Parathyroid adenoma (tissue), 2 donors: ENCODE results near the gene THRSP.
"Not testable (repeated sequence)": the region's sequence is repeated elsewhere in the genome, so short reads cannot be mapped to it uniquely, and the experiment has no call there.

Experiments used
- H2AFZ ChIP-seq: fragments of 300-600 bp; sonication (generic); one replicate; pipeline ENCODE4 v1.7.0; 2017; ENCODE audit warnings: antibody characterized with exemption, mild to moderate bottlenecking
- H3K27ac ChIP-seq: fragments of 300-600 bp; sonication (generic); one replicate; pipeline ENCODE4 v1.7.0; 2017
- H3K27me3 ChIP-seq: fragments of 300-600 bp; sonication (generic); one replicate; pipeline ENCODE4 v1.7.0; 2017; ENCODE audit warnings: low read length; ENCODE audit not compliant: control insufficient read depth, insufficient read depth
- H3K36me3 ChIP-seq: fragments of 300-600 bp; sonication (generic); one replicate; pipeline ENCODE4 v1.7.0; 2017; ENCODE audit warnings: low read length; ENCODE audit not compliant: control insufficient read depth, insufficient read depth
- H3K4me1 ChIP-seq: fragments of 300-600 bp; sonication (generic); one replicate; pipeline ENCODE4 v1.7.0; 2017; ENCODE audit warnings: control low read depth
- H3K4me2 ChIP-seq: fragments of 300-600 bp; sonication (generic); one replicate; pipeline ENCODE4 v1.7.0; 2017; ENCODE audit warnings: low read length
- H3K4me3 ChIP-seq: fragments of 300-600 bp; sonication (generic); one replicate; pipeline ENCODE4 v1.7.0; 2017; ENCODE audit warnings: low read depth, low read length
- H3K79me2 ChIP-seq: fragments of 300-600 bp; sonication (generic); one replicate; pipeline ENCODE4 v1.7.0; 2017; ENCODE audit warnings: control low read depth
- H3K9ac ChIP-seq: fragments of 300-600 bp; sonication (generic); one replicate; pipeline ENCODE4 v1.7.0; 2017; ENCODE audit warnings: mild to moderate bottlenecking
- H3K9me3 ChIP-seq: fragments of 300-600 bp; sonication (generic); one replicate; pipeline ENCODE4 v1.7.0; 2017; ENCODE audit warnings: low read length; ENCODE audit not compliant: control insufficient read depth
- TF ChIP-seq, protein P1 (sequence below): fragments of 300-600 bp; sonication (generic); IDR thresholded peaks from one replicate; pipeline ENCODE4 v1.7.0; 2017; ENCODE audit warnings: antibody characterized with exemption, mild to moderate bottlenecking
- donor health status: primary hyperparathyroidism.

Gene THRSP, protein sequence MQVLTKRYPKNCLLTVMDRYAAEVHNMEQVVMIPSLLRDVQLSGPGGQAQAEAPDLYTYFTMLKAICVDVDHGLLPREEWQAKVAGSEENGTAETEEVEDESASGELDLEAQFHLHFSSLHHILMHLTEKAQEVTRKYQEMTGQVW

DNA sequence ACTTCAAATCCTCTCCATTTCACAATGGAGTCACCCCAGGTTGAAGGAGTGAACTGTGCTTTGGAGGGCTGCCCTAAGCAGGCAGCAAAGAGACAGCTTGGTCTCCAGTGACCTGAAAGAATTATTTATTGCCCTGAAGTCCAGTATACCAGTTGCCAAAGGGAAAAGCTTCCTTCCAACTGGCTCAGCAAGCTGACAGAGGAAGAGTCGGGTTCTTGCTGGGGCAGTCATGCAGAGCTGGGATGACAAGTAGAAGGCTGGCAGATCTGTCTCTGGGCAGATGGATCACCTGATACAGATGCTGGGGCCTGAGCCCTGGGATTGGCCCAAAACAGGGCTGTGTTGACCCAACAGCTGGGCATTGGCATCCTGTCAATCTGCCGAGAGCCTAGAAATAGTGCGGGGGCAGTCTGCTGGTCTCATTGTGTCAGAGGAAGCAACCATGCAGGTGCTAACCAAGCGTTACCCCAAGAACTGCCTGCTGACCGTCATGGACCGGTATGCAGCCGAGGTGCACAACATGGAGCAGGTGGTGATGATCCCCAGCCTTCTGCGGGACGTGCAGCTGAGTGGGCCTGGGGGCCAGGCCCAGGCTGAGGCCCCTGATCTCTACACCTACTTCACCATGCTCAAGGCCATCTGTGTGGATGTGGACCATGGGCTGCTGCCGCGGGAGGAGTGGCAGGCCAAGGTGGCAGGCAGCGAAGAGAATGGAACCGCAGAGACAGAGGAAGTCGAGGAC, at the start of gene THRSP:
TSS of gene THRSP (plus strand) at position 422 of the 742 bp plus-strand sequence. CDS start at position 443, 21 bp downstream.
- Histone ChIP-seq H3K4me2 (peak within 1 kb of the TSS; percentile 58), H3K9me3 (no peaks in the 10 kb centered on the region), H3K27me3 (no peaks in the 10 kb centered on the region), H3K36me3 (no peaks in the 10 kb centered on the region), H3K9ac (peak within 1 kb of the TSS; percentile 35), H3K4me1 (peaks cover 20% of the 10 kb centered on the region), H3K79me2 (peaks cover 2% of the 10 kb centered on the region), H3K27ac (peak within 1 kb of the TSS; percentile 95), H2AFZ (peak within 1 kb of the TSS; percentile 53), H3K4me3 (peak within 1 kb of the TSS; percentile 50)
- TF ChIP-seq, protein P1, sequence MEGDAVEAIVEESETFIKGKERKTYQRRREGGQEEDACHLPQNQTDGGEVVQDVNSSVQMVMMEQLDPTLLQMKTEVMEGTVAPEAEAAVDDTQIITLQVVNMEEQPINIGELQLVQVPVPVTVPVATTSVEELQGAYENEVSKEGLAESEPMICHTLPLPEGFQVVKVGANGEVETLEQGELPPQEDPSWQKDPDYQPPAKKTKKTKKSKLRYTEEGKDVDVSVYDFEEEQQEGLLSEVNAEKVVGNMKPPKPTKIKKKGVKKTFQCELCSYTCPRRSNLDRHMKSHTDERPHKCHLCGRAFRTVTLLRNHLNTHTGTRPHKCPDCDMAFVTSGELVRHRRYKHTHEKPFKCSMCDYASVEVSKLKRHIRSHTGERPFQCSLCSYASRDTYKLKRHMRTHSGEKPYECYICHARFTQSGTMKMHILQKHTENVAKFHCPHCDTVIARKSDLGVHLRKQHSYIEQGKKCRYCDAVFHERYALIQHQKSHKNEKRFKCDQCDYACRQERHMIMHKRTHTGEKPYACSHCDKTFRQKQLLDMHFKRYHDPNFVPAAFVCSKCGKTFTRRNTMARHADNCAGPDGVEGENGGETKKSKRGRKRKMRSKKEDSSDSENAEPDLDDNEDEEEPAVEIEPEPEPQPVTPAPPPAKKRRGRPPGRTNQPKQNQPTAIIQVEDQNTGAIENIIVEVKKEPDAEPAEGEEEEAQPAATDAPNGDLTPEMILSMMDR, result no peak

DNA sequence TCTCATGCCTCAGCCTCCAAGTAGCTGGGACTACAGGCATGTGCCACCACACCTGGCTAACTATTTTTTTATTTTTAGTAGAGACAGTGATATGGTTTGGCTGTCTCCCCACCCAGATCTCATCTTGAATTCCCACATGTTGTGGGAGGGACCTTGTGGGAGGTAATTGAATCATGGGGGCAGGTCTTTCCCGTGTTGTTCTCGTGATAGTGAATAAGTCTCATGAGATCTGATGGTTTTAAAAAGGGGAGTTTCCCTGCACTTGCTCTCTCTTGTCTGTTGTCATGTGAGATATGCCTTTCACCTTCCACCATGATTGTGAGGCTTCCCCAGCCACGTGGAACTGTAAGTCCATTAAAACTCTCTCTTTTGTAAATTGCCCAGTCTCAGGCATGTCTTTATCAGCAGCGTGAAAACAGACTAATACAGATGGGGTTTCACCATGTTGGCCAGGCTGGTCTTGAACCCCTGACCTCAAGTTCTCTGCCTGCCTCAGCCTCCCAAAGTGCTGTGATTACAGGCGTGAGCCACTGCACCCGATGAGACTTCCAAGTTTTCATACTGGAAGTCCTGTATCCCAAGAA, 48.6 kb upstream of the THRSP start:
- not testable (repeated sequence) for H3K4me2 ChIP-seq, H3K36me3 ChIP-seq, H3K9ac ChIP-seq, H3K4me3 ChIP-seq, H3K4me1 ChIP-seq, H3K27me3 ChIP-seq, H3K9me3 ChIP-seq, H3K79me2 ChIP-seq, H3K27ac ChIP-seq, H2AFZ ChIP-seq

DNA sequence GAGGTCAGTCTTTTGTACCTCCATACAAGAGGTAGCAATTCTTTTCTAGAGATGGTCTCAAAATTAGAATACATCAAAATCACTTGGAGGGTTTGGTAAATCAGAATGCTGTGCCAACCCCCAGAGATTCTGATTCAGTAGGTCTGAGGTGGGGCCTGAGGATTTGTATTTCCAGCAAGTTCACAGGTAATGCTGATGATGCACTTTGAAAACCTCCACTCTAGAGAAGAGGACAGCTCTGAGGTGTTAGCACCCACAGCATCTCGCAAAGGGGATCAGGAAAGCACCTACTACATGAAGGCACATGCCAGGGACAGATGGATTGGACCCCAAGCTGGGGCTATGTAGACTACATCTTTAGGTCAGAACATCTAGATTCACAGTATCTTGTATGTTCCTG, 47.8 kb upstream of the THRSP start:
- H3K9me3 ChIP-seq, result no peaks in the 10 kb centered on the region
- H3K4me2 ChIP-seq, result no peak overlapping the region
- TF ChIP-seq, protein P1, result no peak

DNA sequence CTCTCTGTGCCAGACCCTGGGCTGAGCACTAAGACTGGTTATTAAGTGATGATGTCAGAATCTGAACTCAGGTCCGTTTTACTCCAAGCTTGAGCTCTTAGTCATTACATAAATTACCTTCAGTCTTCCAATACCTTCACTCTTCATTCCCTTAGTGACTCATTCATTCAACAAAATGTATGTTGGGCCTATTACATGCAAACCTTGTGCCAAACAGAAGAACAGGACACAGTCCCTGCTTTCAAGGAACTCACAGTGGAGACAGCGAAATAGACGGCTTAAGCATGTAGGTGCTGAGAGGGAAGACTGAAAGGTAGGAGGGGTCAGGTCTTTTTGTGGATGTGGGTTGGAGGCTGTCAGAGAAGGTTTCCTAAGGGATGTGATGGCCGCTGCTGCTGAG, 43.9 kb upstream of the THRSP start:
- Histone ChIP-seq H3K4me3 (no peak overlapping the region), H3K4me2 (no peak overlapping the region)

More for the DNA sequence above, 47.8 kb upstream of the THRSP start:
- no peak overlapping the region for H3K9ac ChIP-seq
- H2AFZ ChIP-seq, result no peak overlapping the region
- no peak overlapping the region for H3K4me3 ChIP-seq
- no peaks in the 10 kb centered on the region for H3K79me2 ChIP-seq
- no peaks in the 10 kb centered on the region for H3K4me1 ChIP-seq
- H3K36me3 ChIP-seq, result no peaks in the 10 kb centered on the region
- H3K27me3 ChIP-seq, result no peaks in the 10 kb centered on the region
- no peak overlapping the region for H3K27ac ChIP-seq

DNA sequence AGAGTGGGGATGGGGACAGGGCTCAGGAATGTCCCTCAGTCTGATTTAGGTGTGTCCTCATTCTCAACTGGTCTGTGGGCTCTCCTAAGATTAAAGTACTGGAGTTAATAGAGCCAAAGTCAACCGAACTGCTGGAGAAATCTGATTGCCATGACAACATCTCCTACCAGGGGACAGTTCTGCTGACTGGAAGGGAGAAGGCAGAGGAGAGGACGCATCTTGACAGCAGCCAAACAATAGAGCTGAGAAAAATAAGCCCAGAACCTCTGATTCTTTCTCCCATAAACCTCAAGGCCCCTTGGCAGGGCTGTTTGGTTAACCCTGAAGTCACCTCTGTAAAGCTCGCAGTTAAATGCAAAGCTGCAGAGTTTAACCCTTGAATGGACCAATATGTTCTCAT, 43.4 kb upstream of the THRSP start:
- H3K9me3 ChIP-seq, result no peaks in the 10 kb centered on the region
- no peak overlapping the region for H3K4me3 ChIP-seq
- H2AFZ ChIP-seq, result no peak overlapping the region
- peak overlapping the region; percentile 5 for H3K27ac ChIP-seq
- H3K27me3 ChIP-seq, result no peaks in the 10 kb centered on the region
- peaks cover 3% of the 10 kb centered on the region for H3K4me1 ChIP-seq
- TF ChIP-seq, protein P1, result no peak
- no peak overlapping the region for H3K4me2 ChIP-seq
- H3K9ac ChIP-seq, result no peak overlapping the region
- no peaks in the 10 kb centered on the region for H3K36me3 ChIP-seq
- no peaks in the 10 kb centered on the region for H3K79me2 ChIP-seq

More for the DNA sequence above, 43.9 kb upstream of the THRSP start:
- TF ChIP-seq, protein P1, result no peak
- Histone ChIP-seq H3K79me2 (no peaks in the 10 kb centered on the region), H3K9me3 (no peaks in the 10 kb centered on the region), H3K9ac (no peak overlapping the region), H3K27me3 (no peaks in the 10 kb centered on the region), H3K4me1 (peaks cover 3% of the 10 kb centered on the region), H2AFZ (no peak overlapping the region), H3K36me3 (no peaks in the 10 kb centered on the region), H3K27ac (no peak overlapping the region)
